NT2/D1 (cell line): ENCODE data around the gene ANK3.

Source experiments
- SUZ12 ChIP-seq: IDR thresholded peaks from 2 replicates; pipeline ENCODE4 v1.6.1; 2011; ENCODE audit not compliant: insufficient read length, insufficient read depth; ENCODE audit errors: extremely low read depth
- YY1 ChIP-seq: IDR thresholded peaks from 2 replicates; pipeline ENCODE4 v1.6.1; 2011; ENCODE audit not compliant: insufficient read length, insufficient read depth
- ZNF274 ChIP-seq: IDR thresholded peaks from 2 replicates; pipeline ENCODE4 v1.6.1; 2011; ENCODE audit warnings: mild to moderate bottlenecking, low read depth, low read length

DNA sequence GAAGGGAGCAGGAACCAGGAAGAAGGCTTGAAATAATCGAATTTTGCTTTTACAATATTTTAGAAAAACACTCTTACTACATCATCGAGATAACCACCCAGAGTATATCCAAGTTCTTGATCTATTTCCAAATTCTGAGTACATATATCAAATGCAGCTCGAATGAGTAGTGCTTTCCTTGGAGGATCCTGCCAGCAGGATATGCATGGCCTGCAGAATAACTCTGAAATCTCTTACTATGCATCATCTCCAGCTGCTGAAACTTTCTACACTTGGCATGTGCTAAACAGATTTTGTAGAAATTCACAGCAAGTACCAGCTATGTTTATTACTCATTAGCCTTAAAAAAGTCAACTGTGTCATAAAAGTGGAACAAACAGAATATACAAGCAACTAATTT is 44.0 kb upstream of the ANK3 start:
- TF ChIP-seq YY1, result no peak
- TF ChIP-seq ZNF274, result no peak
- no peak for TF ChIP-seq SUZ12
